IPS DF 6.9 (cell line): ENCODE results near the gene UQCRC1.
"Not testable (repeated sequence)": the region's sequence is repeated elsewhere in the genome, so short reads cannot be mapped to it uniquely, and the experiment has no call there.

Experiments
- DNase-seq: peaks from one replicate; pipeline ENCODE4 v3.0.0-alpha.2; 2013; ENCODE audit warnings: low read depth, low spot score
- H3K27ac ChIP-seq: one replicate; pipeline ENCODE4 v1.5.1; 2013; ENCODE audit warnings: low read length, control low read depth
- H3K27me3 ChIP-seq: 2 replicates; pipeline ENCODE4 v1.6.1; 2013; ENCODE audit warnings: mild to moderate bottlenecking, low read length; ENCODE audit not compliant: control insufficient read depth, insufficient read depth
- H3K36me3 ChIP-seq: 2 replicates; pipeline ENCODE4 v1.6.1; 2013; ENCODE audit warnings: low read length; ENCODE audit not compliant: control insufficient read depth, insufficient read depth
- H3K4me1 ChIP-seq: 2 replicates; pipeline ENCODE4 v1.6.1; 2013; ENCODE audit warnings: low read length; ENCODE audit not compliant: control insufficient read depth, insufficient read depth
- H3K4me3 ChIP-seq: 2 replicates; pipeline ENCODE4 v1.5.1; 2013; ENCODE audit warnings: mild to moderate bottlenecking, low read length
- H3K9me3 ChIP-seq: 2 replicates; pipeline ENCODE4 v1.6.1; 2013; ENCODE audit warnings: low read length, inconsistent platforms; ENCODE audit not compliant: control insufficient read depth, insufficient read depth
- WGBS: extraction: QIAGEN DNeasy Blood & Tissue Kit; methylation state at CpG from one replicate; pipeline ENCODE4 v1.1.7; 2013; ENCODE audit warnings: mixed read lengths, missing lambda C conversion rate; ENCODE audit not compliant: insufficient read length, insufficient coverage; 5-methylcytosine and 5-hydroxymethylcytosine counted together

The UQCRC1 gene

DNA sequence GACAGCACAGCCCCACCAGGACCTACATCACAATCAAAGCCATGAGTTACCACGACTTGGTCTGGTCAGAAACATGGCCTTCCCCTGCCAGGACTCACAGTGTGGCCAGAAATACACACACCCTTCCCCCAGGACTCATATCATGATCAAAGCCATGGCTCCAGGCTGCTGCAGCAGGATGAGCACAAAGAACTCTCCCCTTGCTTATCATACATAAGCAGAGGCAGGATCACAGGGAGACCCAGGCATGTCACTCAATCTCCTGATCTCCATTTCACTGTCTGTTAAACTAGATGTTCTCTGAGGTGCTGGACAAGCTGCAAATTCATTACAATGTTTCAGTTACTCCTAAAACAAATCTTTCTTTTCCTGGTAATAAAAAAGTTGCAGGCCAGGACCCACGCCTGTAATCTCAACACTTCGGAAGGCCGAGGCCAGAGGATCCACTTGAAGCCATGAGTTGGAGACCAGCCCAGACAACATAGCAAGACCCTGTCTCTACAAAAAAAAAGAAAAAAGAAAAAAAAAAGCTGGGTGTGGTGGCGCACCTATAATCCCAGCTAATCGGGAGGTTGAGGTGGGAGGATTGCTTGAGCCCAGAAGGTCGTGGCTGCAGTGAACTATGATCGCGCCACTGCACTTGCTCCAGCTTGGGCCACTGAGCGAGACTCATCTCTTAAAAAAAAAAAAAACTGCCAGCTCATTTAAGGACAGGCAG is 54.1 kb downstream of the UQCRC1 start:
- Histone ChIP-seq H3K9me3 (no peaks in the 10 kb centered on the region), H3K4me3 (no peak overlapping the region), H3K27me3 (no peaks in the 10 kb centered on the region), H3K4me1 (peaks cover 4% of the 10 kb centered on the region), H3K27ac (no peak overlapping the region), H3K36me3 (no peaks in the 10 kb centered on the region)
- WGBS = no CpG with 5 or more reads among the region's 10 CpGs
- no peak for DNase-seq

- H3K9me3 ChIP-seq = no peaks in the 10 kb centered on the region
- no peaks in the 10 kb centered on the region; the same call in 1 of the 2 replicates for H3K4me1 ChIP-seq
- no peak overlapping the region for H3K4me3 ChIP-seq
- WGBS = no CpG with 5 or more reads among the region's 14 CpGs
- no peak for DNase-seq
- no peaks in the 10 kb centered on the region for H3K36me3 ChIP-seq
- no peaks in the 10 kb centered on the region for H3K27me3 ChIP-seq
- H3K27ac ChIP-seq = no peak overlapping the region
Measured at GRCh38 chr3:48553886-48554845, 55.3 kb downstream of the UQCRC1 start.

DNA sequence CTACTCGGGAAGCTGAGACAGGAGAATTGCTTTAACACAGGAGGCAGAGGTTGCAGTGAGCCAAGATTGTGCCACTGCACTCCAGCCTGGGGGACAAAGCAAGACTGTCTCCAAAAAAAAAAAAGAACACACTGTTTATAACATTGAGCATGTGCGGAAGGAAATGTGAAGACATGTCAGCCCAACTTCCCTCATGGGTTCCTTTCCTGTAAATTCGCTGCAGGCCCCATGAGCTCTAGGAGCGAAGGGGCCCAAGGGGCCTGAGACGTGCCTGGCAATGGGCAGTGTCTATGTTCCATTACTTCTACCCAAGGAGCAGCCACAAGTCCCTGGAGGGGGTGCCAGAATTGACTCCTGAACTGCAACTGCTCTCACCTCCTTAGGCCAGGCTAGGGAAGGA is 56.1 kb downstream of the UQCRC1 start:
- no peak overlapping the region for H3K27ac ChIP-seq
- H3K27me3 ChIP-seq = no peaks in the 10 kb centered on the region
- DNase-seq = no peak
- H3K4me1 ChIP-seq = no peaks in the 10 kb centered on the region; the same call in 1 of the 2 replicates
- H3K4me3 ChIP-seq = no peak overlapping the region
- no peaks in the 10 kb centered on the region for H3K9me3 ChIP-seq
- H3K36me3 ChIP-seq = no peaks in the 10 kb centered on the region
- no CpG with 5 or more reads among the region's 5 CpGs for WGBS

DNA sequence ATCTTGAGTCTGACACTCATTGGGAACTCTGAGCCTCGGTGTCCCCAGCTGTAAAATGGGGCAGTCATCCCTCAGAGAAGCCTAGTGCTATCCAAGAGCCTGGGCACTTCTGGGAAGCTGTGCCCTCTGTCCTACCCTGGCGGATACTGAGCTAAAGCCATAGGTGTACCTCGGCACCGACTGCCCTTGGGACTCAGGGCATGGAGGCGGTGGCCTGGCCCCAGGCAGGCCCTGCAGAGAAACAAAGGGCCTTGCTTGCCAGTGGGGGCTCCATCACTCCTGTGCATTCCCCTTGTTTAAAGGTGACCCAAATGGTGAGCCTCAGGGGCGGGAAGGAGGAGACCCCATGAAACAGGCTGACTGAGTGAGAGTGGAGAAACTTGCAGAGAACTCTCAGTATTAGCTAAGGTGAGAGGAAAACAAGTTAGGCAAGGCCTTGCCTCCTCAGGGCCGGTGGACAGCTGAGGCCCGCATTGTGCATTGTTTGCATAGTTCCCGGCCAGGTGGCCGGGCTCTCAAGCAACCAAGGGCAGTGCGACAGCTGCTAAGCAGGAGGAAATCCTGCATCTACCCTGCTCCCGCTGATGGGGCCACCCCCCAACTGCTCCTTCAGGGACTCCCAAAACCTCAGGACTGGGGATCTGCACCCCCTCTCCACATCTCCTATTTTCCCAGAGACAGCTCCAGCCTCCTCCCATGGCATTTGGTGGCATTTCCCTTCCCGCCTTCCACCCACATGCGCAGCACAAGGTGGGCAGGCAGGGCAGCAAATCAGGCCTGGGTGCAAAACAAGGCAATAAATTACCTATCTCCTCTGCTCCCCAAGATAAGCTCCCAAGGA is 57.1 kb downstream of the UQCRC1 start:
- H3K36me3 ChIP-seq = 0 out of 2 replicates have a peak, but pooled peaks cover 3% of the 10 kb centered on the region
- H3K27me3 ChIP-seq = no peaks in the 10 kb centered on the region
- no peak overlapping the region for H3K4me3 ChIP-seq
- H3K27ac ChIP-seq = no peak overlapping the region
- H3K9me3 ChIP-seq = no peaks in the 10 kb centered on the region
- WGBS = no CpG with 5 or more reads among the region's 14 CpGs
- no peak for DNase-seq
- no peaks in the 10 kb centered on the region for H3K4me1 ChIP-seq

- DNase-seq, H3K27ac ChIP-seq, H3K9me3 ChIP-seq, H3K4me3 ChIP-seq, H3K36me3 ChIP-seq, H3K27me3 ChIP-seq, H3K4me1 ChIP-seq: not testable (repeated sequence)
- WGBS = no CpG with 5 or more reads among the region's 7 CpGs
Measured at GRCh38 chr3:48551651-48552050, 57.8 kb downstream of the UQCRC1 start.
